ENCODE results near the gene DEAF1. TPM values are rescaled to one million over a fixed set of nuclear protein-coding genes. Genes with fewer than 3 reads are reported as not detected.

The DEAF1 gene
- total RNA-seq, 1 donor from 2014 or later = 48.1 TPM

DNA sequence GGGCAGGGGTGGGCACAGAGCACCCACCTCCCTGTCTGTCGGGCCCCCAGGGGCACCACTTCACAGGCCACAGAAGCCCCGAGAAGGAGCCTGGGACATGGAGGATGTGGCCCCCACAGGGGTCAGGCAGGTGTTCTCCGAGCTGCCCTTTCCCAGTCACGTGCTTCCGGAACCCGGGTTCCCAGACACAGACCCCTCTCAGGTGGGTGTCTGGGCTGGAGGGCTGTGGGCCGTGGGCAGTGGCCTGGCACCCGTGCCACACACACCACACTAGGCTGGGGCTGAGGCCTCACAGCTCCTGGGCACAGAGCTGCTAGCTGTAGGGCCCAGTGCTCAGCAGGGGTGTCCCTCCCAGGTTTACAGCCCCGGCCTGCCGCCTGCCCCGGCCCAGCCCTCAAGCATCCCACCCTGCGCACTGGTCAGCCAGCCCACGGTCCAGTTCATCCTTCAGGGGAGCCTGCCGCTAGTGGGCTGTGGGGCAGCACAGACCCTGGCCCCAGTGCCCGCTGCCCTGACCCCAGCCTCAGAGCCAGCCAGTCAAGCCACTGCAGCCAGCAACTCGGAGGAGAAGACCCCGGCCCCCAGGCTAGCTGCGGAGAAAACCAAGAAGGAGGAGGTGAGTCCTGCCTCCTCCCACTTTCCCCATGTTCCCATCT, 84.7 kb downstream of the DEAF1 start:
- TF ChIP-seq, protein P1, sequence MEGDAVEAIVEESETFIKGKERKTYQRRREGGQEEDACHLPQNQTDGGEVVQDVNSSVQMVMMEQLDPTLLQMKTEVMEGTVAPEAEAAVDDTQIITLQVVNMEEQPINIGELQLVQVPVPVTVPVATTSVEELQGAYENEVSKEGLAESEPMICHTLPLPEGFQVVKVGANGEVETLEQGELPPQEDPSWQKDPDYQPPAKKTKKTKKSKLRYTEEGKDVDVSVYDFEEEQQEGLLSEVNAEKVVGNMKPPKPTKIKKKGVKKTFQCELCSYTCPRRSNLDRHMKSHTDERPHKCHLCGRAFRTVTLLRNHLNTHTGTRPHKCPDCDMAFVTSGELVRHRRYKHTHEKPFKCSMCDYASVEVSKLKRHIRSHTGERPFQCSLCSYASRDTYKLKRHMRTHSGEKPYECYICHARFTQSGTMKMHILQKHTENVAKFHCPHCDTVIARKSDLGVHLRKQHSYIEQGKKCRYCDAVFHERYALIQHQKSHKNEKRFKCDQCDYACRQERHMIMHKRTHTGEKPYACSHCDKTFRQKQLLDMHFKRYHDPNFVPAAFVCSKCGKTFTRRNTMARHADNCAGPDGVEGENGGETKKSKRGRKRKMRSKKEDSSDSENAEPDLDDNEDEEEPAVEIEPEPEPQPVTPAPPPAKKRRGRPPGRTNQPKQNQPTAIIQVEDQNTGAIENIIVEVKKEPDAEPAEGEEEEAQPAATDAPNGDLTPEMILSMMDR (conservative IDR thresholded peaks at IDR 0.05) = no peak
- Mint-ChIP-seq H3K36me3 (peaks cover 5% of the 10 kb centered on the region), H3K27me3 (no peaks in the 10 kb centered on the region), H3K9me3 (no peaks in the 10 kb centered on the region), H3K4me1 (ENCODE audit: unreplicated experiment) (no peaks in the 10 kb centered on the region), H3K27ac (no peak overlapping the region), H3K4me3 (no peak overlapping the region)
- peak; percentile 62 for DNase-seq (ENCODE audit: extremely low spot score, unreplicated experiment)

DNA sequence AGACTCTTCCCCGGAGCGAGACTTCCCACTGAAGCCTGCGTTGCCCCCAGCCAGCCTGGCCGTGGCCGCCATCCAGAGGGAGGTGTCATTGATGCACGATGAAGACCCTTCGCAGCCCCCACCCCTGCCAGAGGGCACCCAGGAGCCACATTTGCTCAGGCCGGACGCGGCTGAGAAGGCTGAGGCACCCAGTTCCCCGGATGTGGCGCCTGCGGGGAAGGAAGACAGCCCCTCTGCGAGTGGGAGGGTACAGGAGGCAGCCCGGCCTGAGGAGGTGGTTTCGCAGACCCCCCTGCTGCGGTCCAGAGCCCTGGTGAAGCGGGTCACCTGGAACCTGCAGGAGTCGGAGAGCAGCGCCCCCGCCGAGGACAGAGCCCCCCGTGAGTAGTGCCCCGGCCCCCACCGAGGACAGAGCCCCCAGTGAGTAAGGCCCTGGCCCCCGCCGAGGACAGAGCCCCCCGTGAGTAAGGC, 85.6 kb downstream of the DEAF1 start:
- Mint-ChIP-seq H3K4me3 (no peak overlapping the region), H3K27me3 (no peaks in the 10 kb centered on the region), H3K9me3 (no peaks in the 10 kb centered on the region), H3K27ac (no peak overlapping the region), H3K4me1 (ENCODE audit: unreplicated experiment) (no peaks in the 10 kb centered on the region), H3K36me3 (peaks cover 9% of the 10 kb centered on the region)
- peak; percentile 63 for DNase-seq (ENCODE audit: extremely low spot score, unreplicated experiment)
- TF ChIP-seq, protein P1 (conservative IDR thresholded peaks at IDR 0.05) = no peak

DNA sequence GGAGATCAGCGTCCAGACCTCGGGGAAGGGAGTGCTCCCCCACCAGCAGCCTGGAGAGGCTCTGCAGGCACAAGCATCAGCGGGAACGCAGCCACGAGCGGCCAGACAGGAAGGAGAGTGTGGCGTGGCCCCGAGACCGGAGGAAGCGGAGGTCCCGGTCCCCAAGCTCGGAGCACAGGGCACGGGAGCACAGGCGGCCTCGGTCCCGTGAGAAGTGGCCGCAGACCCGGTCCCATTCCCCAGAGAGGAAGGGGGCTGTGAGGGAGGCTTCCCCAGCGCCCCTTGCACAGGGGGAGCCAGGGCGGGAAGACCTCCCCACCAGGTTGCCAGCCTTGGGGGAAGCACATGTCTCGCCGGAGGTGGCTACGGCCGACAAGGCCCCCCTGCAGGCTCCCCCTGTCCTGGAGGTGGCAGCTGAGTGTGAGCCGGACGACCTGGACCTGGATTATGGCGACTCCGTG, 86.2 kb downstream of the DEAF1 start:
- peaks cover 9% of the 10 kb centered on the region for H3K36me3 Mint-ChIP-seq
- peak; percentile 67 for DNase-seq (ENCODE audit: extremely low spot score, unreplicated experiment)
- H3K4me3 Mint-ChIP-seq = no peak overlapping the region
- H3K9me3 Mint-ChIP-seq = no peaks in the 10 kb centered on the region
- H3K27ac Mint-ChIP-seq = no peak overlapping the region
- H3K27me3 Mint-ChIP-seq = no peaks in the 10 kb centered on the region
- H3K4me1 Mint-ChIP-seq (ENCODE audit: unreplicated experiment) = no peaks in the 10 kb centered on the region
- TF ChIP-seq, protein P1 (conservative IDR thresholded peaks at IDR 0.05) = no peak

DNA sequence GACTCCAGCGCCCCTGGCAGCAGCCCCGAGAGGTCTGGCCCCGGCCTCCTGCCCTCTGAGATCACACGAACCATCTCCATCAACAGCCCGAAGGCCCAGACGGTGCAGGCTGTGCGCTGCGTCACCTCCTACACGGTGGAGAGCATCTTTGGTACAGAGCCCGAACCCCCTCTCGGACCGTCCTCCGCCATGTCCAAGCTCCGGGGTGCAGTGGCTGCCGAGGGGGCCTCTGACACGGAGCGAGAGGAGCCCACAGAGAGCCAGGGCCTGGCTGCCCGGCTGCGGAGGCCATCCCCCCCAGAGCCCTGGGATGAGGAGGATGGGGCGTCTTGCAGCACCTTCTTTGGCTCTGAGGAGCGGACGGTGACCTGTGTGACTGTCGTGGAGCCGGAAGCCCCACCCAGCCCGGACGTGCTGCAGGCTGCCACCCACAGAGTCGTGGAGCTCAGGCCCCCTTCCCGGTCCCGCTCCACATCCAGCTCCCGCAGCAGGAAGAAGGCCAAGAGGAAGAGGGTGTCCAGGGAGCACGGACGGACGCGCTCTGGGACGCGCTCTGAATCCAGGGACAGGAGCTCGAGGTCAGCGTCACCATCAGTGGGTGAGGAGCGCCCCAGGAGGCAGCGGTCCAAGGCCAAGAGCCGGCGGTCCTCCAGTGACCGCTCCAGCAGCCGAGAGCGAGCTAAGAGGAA, 86.9 kb downstream of the DEAF1 start:
- Mint-ChIP-seq H3K27me3 (no peaks in the 10 kb centered on the region), H3K27ac (no peak overlapping the region), H3K9me3 (no peaks in the 10 kb centered on the region), H3K4me1 (ENCODE audit: unreplicated experiment) (no peaks in the 10 kb centered on the region), H3K4me3 (no peak overlapping the region), H3K36me3 (peaks cover 9% of the 10 kb centered on the region)
- DNase-seq (ENCODE audit: extremely low spot score, unreplicated experiment) = peak; percentile 66
- TF ChIP-seq, protein P1 (conservative IDR thresholded peaks at IDR 0.05) = no peak

DNA sequence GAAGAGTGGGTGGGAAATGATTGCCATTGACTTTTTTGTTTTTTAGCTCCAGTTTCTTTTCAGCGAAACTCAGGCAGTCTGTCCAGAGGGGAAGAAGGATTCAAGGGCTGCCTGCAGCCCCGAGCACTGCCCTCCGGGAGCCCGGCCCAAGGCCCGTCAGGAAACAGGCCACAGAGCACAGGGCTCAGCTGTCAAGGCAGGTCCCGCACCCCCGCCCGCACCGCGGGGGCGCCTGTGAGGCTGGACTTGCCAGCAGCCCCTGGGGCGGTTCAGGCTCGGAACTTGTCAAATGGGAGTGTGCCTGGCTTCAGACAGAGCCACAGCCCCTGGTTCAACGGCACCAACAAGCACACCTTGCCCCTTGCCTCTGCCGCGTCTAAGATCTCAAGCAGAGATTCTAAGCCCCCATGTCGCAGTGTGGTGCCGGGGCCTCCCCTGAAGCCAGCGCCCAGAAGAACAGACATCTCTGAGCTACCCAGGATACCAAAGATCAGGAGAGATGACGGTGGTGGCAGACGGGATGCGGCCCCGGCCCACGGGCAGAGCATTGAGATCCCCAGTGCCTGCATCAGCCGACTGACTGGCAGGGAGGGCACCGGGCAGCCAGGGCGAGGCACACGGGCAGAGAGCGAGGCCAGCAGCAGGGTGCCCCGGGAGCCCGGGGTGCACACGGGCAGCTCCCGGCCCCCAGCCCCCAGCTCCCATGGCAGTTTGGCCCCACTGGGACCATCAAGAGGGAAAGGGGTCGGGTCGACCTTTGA, 87.8 kb downstream of the DEAF1 start:
- H3K36me3 Mint-ChIP-seq = peaks cover 8% of the 10 kb centered on the region
- H3K27ac Mint-ChIP-seq = peak overlapping the region; percentile 23
- H3K27me3 Mint-ChIP-seq = no peaks in the 10 kb centered on the region
- TF ChIP-seq, protein P1 (conservative IDR thresholded peaks at IDR 0.05) = no peak
- H3K4me1 Mint-ChIP-seq (ENCODE audit: unreplicated experiment) = no peaks in the 10 kb centered on the region
- H3K9me3 Mint-ChIP-seq = no peaks in the 10 kb centered on the region
- DNase-seq (ENCODE audit: extremely low spot score, unreplicated experiment) = no peak
- H3K4me3 Mint-ChIP-seq = no peak overlapping the region
